Activated CD4-positive, alpha-beta T cell treated with anti-CD3 and anti-CD28 coated beads, Interleukin-2, amount 50 U/mL, for 48 hours (primary cell): ENCODE measurements around the gene GPR25.
"Not testable (repeated sequence)": the region's sequence is repeated elsewhere in the genome, so short reads cannot be mapped to it uniquely, and the experiment has no call there.

Experiments
- DNase-seq, 2 experiments: peaks; one replicate each; pipeline ENCODE4 v3.0.0-alpha.2; 2020

Gene GPR25

DNA sequence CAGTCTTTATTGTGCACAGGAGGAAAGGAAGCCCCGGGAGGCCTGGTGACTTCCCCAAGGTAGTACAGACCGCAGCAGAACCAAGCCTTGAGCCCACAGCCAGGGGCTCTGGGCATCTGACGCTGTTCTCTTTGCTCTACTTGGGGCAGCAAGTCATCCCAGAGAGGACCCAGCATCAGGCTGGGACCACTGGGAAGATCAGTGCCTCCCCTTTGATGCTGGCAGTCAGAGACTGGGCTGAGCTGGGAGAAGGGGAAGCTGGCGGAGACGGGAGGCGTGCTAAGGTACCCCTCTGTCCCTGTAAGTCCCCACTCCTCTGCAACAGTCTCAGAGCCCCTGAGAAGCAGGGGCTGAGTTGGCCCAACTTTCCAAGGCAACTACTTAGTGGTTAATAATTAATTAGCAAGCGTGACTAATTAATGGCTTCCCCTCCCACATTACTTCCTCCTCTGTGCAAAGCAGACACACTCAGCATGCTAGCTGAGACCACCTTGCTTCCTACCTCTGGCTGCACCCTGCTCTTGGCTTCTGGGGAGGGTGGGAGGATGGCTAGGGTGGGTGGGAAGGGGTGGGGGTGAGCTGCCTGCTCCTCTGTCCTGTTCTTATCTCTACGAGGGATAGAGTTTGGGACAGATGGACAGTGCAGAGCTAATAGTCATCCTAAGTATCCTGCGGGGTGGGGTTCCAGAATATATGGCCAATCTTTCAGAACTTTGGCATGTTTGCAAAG is 23.2 kb downstream of the GPR25 start:
- no peak for DNase-seq

DNA sequence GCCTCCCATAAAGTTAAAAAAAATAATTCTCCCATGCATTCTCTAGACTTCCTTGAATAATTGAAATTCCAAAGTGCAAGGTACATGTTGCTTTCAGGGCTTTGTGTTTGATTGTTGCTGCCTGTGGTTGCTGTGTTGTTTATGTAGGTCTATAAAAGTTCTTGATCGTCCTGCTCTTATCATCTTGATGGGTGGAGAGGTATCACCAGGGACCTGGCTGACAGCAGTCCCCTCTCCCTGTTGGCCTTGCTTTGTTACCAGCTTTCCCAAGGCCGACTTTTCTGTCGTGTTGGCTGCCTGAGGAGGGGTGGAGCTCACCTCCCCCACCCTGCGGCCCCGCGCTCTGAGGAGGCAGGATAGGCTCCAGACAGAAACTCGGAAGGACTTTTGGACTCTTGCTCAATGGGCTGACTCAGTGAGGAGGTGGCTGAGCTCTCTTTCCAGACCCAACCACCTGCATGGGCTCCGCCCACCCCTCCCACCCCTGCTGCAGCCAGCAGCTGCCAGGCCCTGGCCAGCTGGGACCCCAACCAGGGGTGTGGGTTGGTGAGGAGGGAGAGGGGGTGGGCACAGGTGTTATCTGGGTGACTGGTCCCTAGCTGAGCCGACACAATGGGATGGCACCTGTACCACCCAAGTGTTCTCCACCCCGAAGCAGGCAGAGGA is 23.9 kb downstream of the GPR25 start:
- no peak for DNase-seq

DNA sequence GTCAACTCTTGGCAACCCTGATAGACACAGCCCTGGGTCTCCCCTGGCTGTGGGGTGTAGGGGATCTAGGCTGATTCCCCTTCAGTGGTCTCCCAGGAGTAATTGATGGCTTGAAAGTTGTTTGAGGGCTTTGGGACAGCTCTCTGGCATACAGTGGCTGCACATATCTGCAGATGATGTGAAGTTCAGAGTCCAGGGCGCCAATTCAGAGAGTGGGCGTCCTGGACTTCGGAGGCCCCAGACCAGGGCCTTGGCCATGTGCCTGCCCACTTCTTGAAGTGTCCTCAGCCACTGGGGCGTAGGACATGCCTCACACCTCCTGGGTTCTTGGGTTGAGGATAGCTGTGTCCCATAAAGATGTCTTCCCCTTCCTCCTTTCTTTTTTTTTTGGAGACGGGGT is 24.5 kb downstream of the GPR25 start:
- DNase-seq = no peak

- no peak for DNase-seq
These were observed 26.2 kb downstream of the GPR25 start for GRCh38 chr1:200899015-200899386.

DNA sequence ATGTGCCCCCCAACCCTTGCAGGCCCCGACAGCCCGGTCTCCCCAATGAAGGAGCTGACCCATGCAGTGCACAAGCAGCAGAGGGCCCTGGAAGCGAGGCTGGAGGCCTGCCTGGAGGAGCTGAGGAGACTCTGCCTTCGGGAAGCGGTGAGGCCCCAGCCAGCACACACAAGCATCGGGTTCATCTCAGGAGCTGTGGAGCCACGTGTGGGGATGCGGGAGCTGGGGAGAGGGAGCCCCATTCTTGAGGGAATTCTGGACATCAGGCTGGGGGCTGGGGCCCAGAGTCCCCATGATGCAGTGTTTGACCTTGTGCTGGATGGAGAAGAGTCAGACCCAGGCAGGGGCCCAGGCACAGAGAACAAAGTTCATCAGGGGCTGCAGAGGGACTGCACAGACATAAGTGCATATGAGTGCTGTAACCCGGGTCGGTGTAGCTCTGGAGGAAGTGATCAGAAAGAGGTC is 26.7 kb downstream of the GPR25 start:
- no peak for DNase-seq

- no peak for DNase-seq
These were observed 27.4 kb downstream of the GPR25 start for GRCh38 chr1:200899954-200900867.

GRCh38 chr1:200900877-200901276 is 28.1 kb downstream of the GPR25 start:
- DNase-seq = no peak

DNA sequence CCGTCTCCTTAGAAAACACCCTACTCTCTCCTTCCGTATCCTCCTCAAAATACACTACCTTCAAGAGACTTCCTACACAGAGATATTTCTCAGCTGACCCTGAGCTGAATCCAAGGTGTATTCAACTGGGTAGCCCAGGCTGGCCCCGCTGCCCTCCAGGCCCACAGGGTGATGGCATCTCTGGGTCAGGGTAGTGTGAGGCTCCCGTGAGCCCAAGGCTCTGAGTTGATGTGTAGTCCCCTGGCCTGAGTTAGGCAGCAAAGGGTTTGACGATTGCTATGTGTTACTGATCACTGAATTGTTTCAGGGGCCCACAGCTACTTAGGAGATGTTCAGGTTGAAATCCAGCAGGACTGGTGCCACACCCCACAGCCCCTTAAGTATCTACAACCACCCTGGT is 28.6 kb downstream of the GPR25 start:
- no peak for DNase-seq

GRCh38 chr1:200901796-200902444 is 29.1 kb downstream of the GPR25 start:
- DNase-seq = no peak

- no peak for DNase-seq
These were observed 31.0 kb downstream of the GPR25 start for GRCh38 chr1:200903793-200904192.

- DNase-seq = no peak
These were observed 32.0 kb downstream of the GPR25 start for GRCh38 chr1:200904772-200905171.

- DNase-seq = peak; percentile 26 to 45
These were observed 32.8 kb downstream of the GPR25 start for GRCh38 chr1:200905411-200906052.

GRCh38 chr1:200906491-200906890 is 33.7 kb downstream of the GPR25 start:
- no peak for DNase-seq

- DNase-seq = no peak
These were observed 34.9 kb downstream of the GPR25 start for GRCh38 chr1:200907611-200908097.

DNA sequence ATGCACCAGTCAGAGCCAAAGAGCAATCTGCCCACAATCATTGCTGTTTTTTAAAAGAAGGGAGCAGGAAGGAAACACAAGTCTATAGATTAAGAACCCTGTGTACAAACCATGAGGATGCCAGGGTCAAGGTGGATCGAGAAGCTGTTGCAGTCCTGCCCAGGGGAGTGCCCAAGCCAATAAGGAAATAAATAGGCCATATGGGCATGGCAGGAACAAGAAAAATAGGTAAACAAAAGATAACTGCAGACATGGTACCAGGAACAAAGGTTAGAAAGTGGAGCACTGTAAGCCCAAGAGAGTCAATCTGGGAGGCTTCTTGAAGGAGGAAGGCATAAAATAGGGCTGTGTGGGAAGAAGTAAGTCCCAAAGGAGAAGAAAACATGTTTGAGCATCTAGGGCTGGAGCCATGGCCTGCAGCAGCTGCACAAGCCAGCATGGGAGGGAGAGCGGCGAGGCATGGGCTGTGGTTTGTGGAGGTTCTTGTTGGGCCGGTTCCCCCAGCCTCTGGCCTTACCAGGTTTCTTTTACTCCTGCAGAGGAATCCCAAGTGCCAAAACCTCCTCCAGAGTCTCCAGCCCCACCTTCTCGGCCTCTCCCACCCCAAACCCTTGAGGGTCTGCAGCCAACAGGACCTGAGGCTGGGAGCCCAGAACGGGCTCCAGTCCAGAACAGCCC is 35.5 kb downstream of the GPR25 start:
- no peak for DNase-seq

DNA sequence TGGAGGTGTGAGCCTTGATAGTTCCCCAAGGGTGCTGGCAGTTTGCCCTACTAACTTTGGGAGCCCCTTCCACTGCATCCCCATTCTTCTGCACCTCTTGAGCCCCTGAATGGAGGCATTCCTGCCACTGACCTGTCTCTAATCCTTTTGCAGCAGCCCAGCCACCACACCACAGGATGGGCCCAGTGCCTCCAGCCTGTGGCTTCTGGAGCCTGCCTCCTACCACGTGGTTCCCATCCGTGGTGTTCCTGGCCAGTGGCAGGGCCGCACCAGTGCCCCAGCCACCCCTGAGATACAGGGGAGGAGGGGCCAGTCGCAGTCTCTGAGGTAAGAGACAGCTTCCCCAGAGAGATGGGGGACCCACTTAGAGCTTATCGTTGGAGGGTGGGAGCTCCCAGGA is 36.3 kb downstream of the GPR25 start:
- no peak for DNase-seq

GRCh38 chr1:200909757-200910239 is 37.0 kb downstream of the GPR25 start:
- no peak for DNase-seq

DNA sequence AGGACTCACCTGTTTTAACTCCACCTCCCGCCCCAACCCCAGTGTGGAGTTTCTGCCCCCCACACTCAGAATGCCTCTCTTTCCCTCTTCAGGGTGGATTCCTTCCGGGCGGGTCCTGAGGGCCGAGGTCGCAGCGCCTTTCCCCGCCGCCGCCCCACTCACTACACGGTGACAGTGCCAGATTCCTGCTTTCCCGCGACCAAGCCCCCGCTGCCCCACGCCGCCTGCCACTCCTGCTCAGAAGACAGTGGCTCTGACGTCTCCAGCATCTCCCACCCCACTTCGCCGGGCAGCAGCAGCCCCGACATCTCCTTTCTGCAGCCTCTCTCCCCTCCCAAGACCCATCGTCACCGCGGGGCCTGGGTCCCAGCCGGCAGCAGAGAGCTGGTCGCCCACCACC is 38.6 kb downstream of the GPR25 start:
- no peak for DNase-seq

DNA sequence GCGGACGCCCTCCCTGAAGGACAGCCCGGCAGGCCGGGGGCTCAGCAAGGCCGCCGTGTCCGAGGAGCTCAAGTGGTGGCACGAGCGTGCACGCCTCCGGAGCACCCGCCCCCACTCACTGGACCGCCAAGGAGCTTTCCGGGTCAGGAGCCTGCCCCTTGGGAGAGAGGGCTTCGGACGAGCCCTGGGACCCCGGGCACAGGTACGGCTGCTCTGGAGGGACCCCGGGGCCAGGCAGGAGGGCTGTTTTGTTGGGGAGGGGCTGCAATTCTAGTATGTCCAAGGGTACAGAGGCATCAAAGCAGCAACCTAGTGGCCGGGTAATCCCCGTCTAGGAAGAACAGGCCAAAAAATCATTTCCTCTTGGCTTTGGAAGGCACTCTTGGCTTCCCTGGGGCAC is 39.2 kb downstream of the GPR25 start:
- DNase-seq = not testable (repeated sequence)

DNA sequence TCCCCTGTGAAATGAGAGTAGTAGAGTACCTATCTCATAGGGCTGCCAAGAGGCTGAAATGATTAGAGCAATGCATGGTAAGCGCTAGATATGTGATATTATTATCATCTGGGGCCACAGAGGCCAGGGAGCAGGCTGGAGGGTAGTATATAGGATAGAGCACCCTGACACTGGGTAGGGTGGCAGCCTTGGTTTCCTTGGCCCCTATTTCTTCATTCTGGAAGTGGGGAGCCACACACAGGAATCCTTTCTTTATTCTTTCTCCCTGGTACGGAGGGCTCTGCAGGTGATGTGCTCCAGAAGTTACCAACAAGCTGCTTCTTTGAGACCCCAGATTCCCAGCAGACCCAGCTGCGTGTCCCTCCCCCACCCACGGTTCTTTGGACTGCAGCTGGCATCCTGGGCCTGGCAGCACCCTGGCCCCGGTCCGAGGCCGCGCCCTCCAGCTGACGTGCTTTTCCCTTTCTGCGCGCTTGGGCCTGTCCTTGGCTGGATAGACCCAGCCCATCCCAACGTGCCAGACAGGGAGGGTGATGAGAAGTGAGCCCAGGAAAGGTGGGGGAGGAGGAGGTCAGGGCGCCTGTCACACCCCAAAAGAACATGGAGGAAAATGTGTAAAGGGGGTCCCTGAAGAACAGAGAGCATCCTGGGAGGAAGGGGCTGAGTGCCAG is 40.1 kb downstream of the GPR25 start:
- DNase-seq = no peak

DNA sequence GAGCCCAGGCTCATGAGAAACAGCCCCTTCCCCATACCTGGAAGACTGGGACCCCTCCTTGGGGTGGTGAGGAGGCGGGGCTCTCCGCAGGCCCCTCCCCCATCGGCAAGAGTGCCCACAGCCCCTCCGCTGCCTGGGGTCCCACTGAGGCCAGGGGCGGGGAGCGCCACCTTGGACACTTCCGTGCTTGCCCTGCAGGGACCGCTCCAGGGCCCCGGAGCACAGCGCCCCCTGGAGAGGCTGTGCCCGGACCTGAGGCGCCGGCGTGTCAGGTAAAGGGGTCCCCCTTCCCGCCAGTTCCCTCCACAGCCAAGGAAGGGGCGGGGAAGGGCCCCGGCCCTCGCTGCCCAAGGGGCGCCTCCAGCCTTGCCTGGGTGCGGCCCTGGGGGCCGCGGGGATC is 43.4 kb downstream of the GPR25 start:
- no peak for DNase-seq
